HG03060 (cell line): Measurements from ENCODE around the gene PLA2G7.
"Not testable (repeated sequence)": the region's sequence is repeated elsewhere in the genome, so short reads cannot be mapped to it uniquely, and the experiment has no call there.

Source experiments
- ATAC-seq: cut with Tn5 transposase; IDR thresholded peaks from one replicate; pipeline ENCODE4 v1.9.1; 2021; ENCODE audit warnings: low read depth, moderate number of reproducible peaks; ENCODE audit not compliant: unreplicated experiment

Gene PLA2G7

GRCh38 chr6:46734867-46735719, at the start of gene PLA2G7:
TSS of gene PLA2G7 (minus strand) at chr6:46735375. CDS start at chr6:46722891, 12,484 bp downstream.
- ATAC-seq: no peak

GRCh38 chr6:46784535-46784934, 49.4 kb upstream of the PLA2G7 start:
- no peak for ATAC-seq

GRCh38 chr6:46781478-46782378, 46.6 kb upstream of the PLA2G7 start:
- no peak for ATAC-seq

GRCh38 chr6:46777476-46778346, 42.5 kb upstream of the PLA2G7 start:
- no peak for ATAC-seq

GRCh38 chr6:46776070-46776712, 41.0 kb upstream of the PLA2G7 start:
- no peak for ATAC-seq

GRCh38 chr6:46774736-46775135, 39.6 kb upstream of the PLA2G7 start:
- not testable (repeated sequence) for ATAC-seq

GRCh38 chr6:46773201-46773855, 38.2 kb upstream of the PLA2G7 start:
- ATAC-seq: no peak

- ATAC-seq: no peak
These were observed 37.6 kb upstream of the PLA2G7 start for GRCh38 chr6:46772762-46773161.

GRCh38 chr6:46772016-46772415, 36.8 kb upstream of the PLA2G7 start:
- no peak for ATAC-seq

- ATAC-seq: no peak
These were observed 29.8 kb upstream of the PLA2G7 start for GRCh38 chr6:46764961-46765360.

GRCh38 chr6:46764280-46764679, 29.1 kb upstream of the PLA2G7 start:
- ATAC-seq: not testable (repeated sequence)

- ATAC-seq: no peak
These were observed 28.3 kb upstream of the PLA2G7 start for GRCh38 chr6:46763466-46763865.

- ATAC-seq: no peak
These were observed 25.8 kb upstream of the PLA2G7 start for GRCh38 chr6:46760925-46761324.

- no peak for ATAC-seq
These were observed 24.0 kb upstream of the PLA2G7 start for GRCh38 chr6:46758960-46759753.

- no peak for ATAC-seq
These were observed 22.0 kb upstream of the PLA2G7 start for GRCh38 chr6:46757214-46757596.

- no peak for ATAC-seq
These were observed 21.5 kb upstream of the PLA2G7 start for GRCh38 chr6:46756469-46757213.

- ATAC-seq: no peak
These were observed 20.7 kb upstream of the PLA2G7 start for GRCh38 chr6:46755865-46756264.

- no peak for ATAC-seq
These were observed 16.5 kb upstream of the PLA2G7 start for GRCh38 chr6:46751658-46752057.
